Hindlimb muscle (tissue), 1 donor: ENCODE data around the gene TMEM207. TPM values are rescaled to one million over a fixed set of nuclear protein-coding genes. Genes with fewer than 3 reads are reported as not detected.

Source experiments
- DNase-seq: peaks from one replicate; pipeline ENCODE4 v3.0.0-alpha.2; 2013
- polyA plus RNA-seq: library from polyadenylated mRNA; unstranded; fragments of 120-200 nt; gene quantifications from one replicate; pipeline ENCODE4 v1.2.1, GENCODE V29; 2013; ENCODE audit not compliant: insufficient read length

Gene TMEM207
- polyA plus RNA-seq, 1 donor: not detected

GRCh38 chr3:190384309-190384756 lies 65.4 kb downstream of the TMEM207 start:
- DNase-seq: no peak

- DNase-seq: no peak
Measured at GRCh38 chr3:190382082-190382481, 67.6 kb downstream of the TMEM207 start.

GRCh38 chr3:190381441-190381840 lies 68.3 kb downstream of the TMEM207 start:
- DNase-seq: no peak

GRCh38 chr3:190380184-190380583 lies 69.5 kb downstream of the TMEM207 start:
- DNase-seq: no peak

Other genes with a start within 250 kb of the TMEM207 start
- 2.5 TPM for gene CLDN1, start 127.5 kb downstream of the TMEM207 start, polyA plus RNA-seq
- not detected for gene CLDN16, start 61.7 kb downstream of the TMEM207 start, polyA plus RNA-seq
- 5.8 TPM for gene IL1RAP, start 64.2 kb upstream of the TMEM207 start, polyA plus RNA-seq